HCT116 (cell line): ENCODE data around the gene TCF23. TPM values are rescaled to one million over a fixed set of nuclear protein-coding genes. Genes with fewer than 3 reads are reported as not detected.

Source experiments
- ATAC-seq: fragments of 200-7000 bp; cut with Tn5 transposase; 2 replicates; pipeline ENCODE4 v1.9.1; 2020; ENCODE audit warnings: mild to moderate bottlenecking, moderate library complexity
- BruUV-seq: library from RNA; stranded (reverse); fragments of 400-500 nt; replicated peaks from 2 replicates; lab custom pipeline; 2021; lab: Mats Ljungman, UMichigan
- CTCF ChIA-PET: fragments of 300-600 bp; sonication (Branson Sonifier 250); formaldehyde crosslinking; loops from one replicate; lab custom pipeline; 2021; ENCODE audit warnings: antibody characterized with exemption; lab: Charles Lee
- POLR2A ChIA-PET: fragments of 300-600, 350-600 bp; sonication (Branson Sonifier 250); formaldehyde crosslinking; loops from one replicate; lab custom pipeline; 2021; ENCODE audit warnings: antibody characterized with exemption; lab: Charles Lee
- RAD21 ChIA-PET, 2 experiments: fragments of 300-600 bp; sonication (Branson Sonifier 250); formaldehyde crosslinking; loops; one replicate each; lab custom pipeline; 2023; ENCODE audit warnings: low total read pairs in 2 of 2; ENCODE audit not compliant: uncharacterized antibody in 2 of 2, unreplicated experiment in 2 of 2, low non-redundant PET in 1 of 2; lab: Charles Lee
- DNase-seq: peaks from one replicate; pipeline ENCODE4 v3.0.0-alpha.2; 2010; ENCODE audit warnings: low read depth, low spot score
- H2AFZ ChIP-seq: fragments of 200-600 bp; shearing (Covaris generic), sonication (generic); 2 replicates; pipeline ENCODE4 v1.6.1; 2017; ENCODE audit warnings: low read depth, mixed run types, mixed read lengths, antibody characterized with exemption, low read length; ENCODE audit not compliant: poor library complexity, severe bottlenecking
- H3K27ac ChIP-seq: 2 replicates; pipeline ENCODE4 v1.5.1; 2012; ENCODE audit warnings: low read depth, low read length
- H3K27me3 ChIP-seq: fragments of 200-600 bp; sonication (generic); 2 replicates; pipeline ENCODE4 v1.6.1; 2016; ENCODE audit warnings: mixed run types, low read length, mixed read lengths; ENCODE audit not compliant: insufficient read depth
- H3K36me3 ChIP-seq, 2 experiments: fragments of 200-500 bp in 1 of 2; fragments of 200-600 bp in 1 of 2; sonication (Bioruptor generic) in 1 of 2; sonication (generic) in 1 of 2; 2 replicates each; pipeline versions ENCODE4 v1.5.1 to v1.6.1; 2014 to 2016; ENCODE audit warnings: low read length in 2 of 2, inconsistent platforms in 1 of 2, mixed read lengths in 1 of 2, mixed run types in 1 of 2; ENCODE audit not compliant: insufficient read depth in 2 of 2, control insufficient read depth in 1 of 2
- H3K4me1 ChIP-seq, 2 experiments: fragments of 200-600 bp in 1 of 2; sonication (generic) in 1 of 2; 2 replicates each; pipeline versions ENCODE4 v1.5.1 to v1.6.1; 2012 to 2017; ENCODE audit warnings: low read length in 2 of 2, inconsistent platforms in 1 of 2, mild to moderate bottlenecking in 1 of 2, mixed read lengths in 1 of 2, mixed run types in 1 of 2, moderate library complexity in 1 of 2; ENCODE audit not compliant: insufficient read depth in 2 of 2, control insufficient read depth in 1 of 2
- H3K4me2 ChIP-seq: fragments of 200-600 bp; sonication (generic); 2 replicates; pipeline ENCODE4 v1.6.1; 2017; ENCODE audit warnings: mixed run types, low read length, mixed read lengths
- H3K4me3 ChIP-seq, 2 experiments: fragments of 200-600 bp in 1 of 2; sonication (generic) in 1 of 2; replicated peaks in 1 of 2; 2 replicates each; pipeline ENCODE4 v1.5.1; 2011 to 2016; ENCODE audit warnings: low read length in 2 of 2, control low read depth in 1 of 2, low read depth in 1 of 2, mild to moderate bottlenecking in 1 of 2, mixed read lengths in 1 of 2, mixed run types in 1 of 2
- H3K79me2 ChIP-seq: fragments of 200-600 bp; sonication (generic); 2 replicates; pipeline ENCODE4 v1.6.1; 2017; ENCODE audit warnings: mild to moderate bottlenecking, mixed run types, low read length, moderate library complexity, mixed read lengths; ENCODE audit not compliant: insufficient read depth
- H3K9ac ChIP-seq: fragments of 200-600 bp; sonication (generic); 2 replicates; pipeline ENCODE4 v1.6.1; 2016; ENCODE audit warnings: low read length, mixed read lengths
- H3K9me2 ChIP-seq: fragments of 200-600 bp; sonication (generic), shearing (Covaris generic); 2 replicates; pipeline ENCODE4 v1.6.1; 2017; ENCODE audit warnings: mixed run types, mild to moderate bottlenecking, moderate library complexity; ENCODE audit not compliant: insufficient read depth
- H3K9me3 ChIP-seq, 2 experiments: fragments of 200-500 bp in 1 of 2; fragments of 200-600 bp in 1 of 2; sonication (Bioruptor generic) in 1 of 2; sonication (generic) in 1 of 2; 2 replicates each; pipeline ENCODE4 v1.6.1; 2014 to 2017; ENCODE audit warnings: low read length in 2 of 2, mixed read lengths in 2 of 2, inconsistent platforms in 1 of 2, low read depth in 1 of 2, mild to moderate bottlenecking in 1 of 2, mixed run types in 1 of 2, moderate library complexity in 1 of 2; ENCODE audit not compliant: control insufficient read depth in 1 of 2, insufficient read depth in 1 of 2
- H4K20me1 ChIP-seq: fragments of 200-600 bp; sonication (generic), shearing (Covaris generic); 2 replicates; pipeline ENCODE4 v1.6.1; 2017; ENCODE audit warnings: mixed run types, mild to moderate bottlenecking, moderate library complexity; ENCODE audit not compliant: insufficient read depth
- ATF3 ChIP-seq: IDR thresholded peaks from 2 replicates; pipeline ENCODE4 v1.6.1; 2012
- CEBPB ChIP-seq: IDR thresholded peaks from 2 replicates; pipeline ENCODE4 v1.6.1; 2012; ENCODE audit warnings: low read depth
- ELF1 ChIP-seq: IDR thresholded peaks from 2 replicates; pipeline ENCODE4 v1.6.1; 2012; ENCODE audit warnings: low read depth, borderline replicate concordance
- EZH2 ChIP-seq: fragments of 200-600 bp; sonication (generic); IDR thresholded peaks from 2 replicates; pipeline ENCODE4 v1.6.1; 2017; ENCODE audit warnings: antibody characterized with exemption, mixed run types
- FOSL1 ChIP-seq: IDR thresholded peaks from 2 replicates; pipeline ENCODE4 v1.6.1; 2012; ENCODE audit warnings: low read depth
- JUND ChIP-seq: IDR thresholded peaks from 2 replicates; pipeline ENCODE4 v1.6.1; 2012
- MAX ChIP-seq: IDR thresholded peaks from 2 replicates; pipeline ENCODE4 v1.6.1; 2012
- POLR2AphosphoS5 ChIP-seq: IDR thresholded peaks from 2 replicates; pipeline ENCODE4 v1.6.1; 2011; ENCODE audit warnings: mild to moderate bottlenecking, low read depth, low read length, moderate library complexity
- RAD21 ChIP-seq: IDR thresholded peaks from 2 replicates; pipeline ENCODE4 v1.6.1; 2012; ENCODE audit warnings: low read depth, mild to moderate bottlenecking
- SIN3A ChIP-seq: IDR thresholded peaks from 2 replicates; pipeline ENCODE4 v1.6.1; 2012; ENCODE audit warnings: low read depth
- SP1 ChIP-seq: IDR thresholded peaks from 2 replicates; pipeline ENCODE4 v1.6.1; 2012; ENCODE audit warnings: low read depth
- SRF ChIP-seq: IDR thresholded peaks from 2 replicates; pipeline ENCODE4 v1.6.1; 2012; ENCODE audit warnings: low read depth
- TCF7L2 ChIP-seq: IDR thresholded peaks from 2 replicates; pipeline ENCODE4 v1.7.0; 2011; ENCODE audit warnings: borderline replicate concordance, inconsistent platforms; ENCODE audit not compliant: insufficient read depth, insufficient read length; ENCODE audit errors: extremely low read depth
- YY1 ChIP-seq: IDR thresholded peaks from 2 replicates; pipeline ENCODE4 v1.6.1; 2011; ENCODE audit warnings: low read length, low read depth, moderate library complexity, mild to moderate bottlenecking; ENCODE audit not compliant: insufficient replicate concordance; ENCODE audit errors: extremely low read depth
- ZBTB33 ChIP-seq: IDR thresholded peaks from 2 replicates; pipeline ENCODE4 v1.6.1; 2011; ENCODE audit warnings: mild to moderate bottlenecking, low read length, moderate library complexity; ENCODE audit not compliant: insufficient replicate concordance; ENCODE audit errors: extremely low read depth
- ZFX ChIP-seq: fragments of 450-650 bp; IDR thresholded peaks from 2 replicates; pipeline ENCODE4 v1.6.1; 2017
- ZNF274 ChIP-seq: fragments of 200-500 bp; sonication (Bioruptor generic); IDR thresholded peaks from 2 replicates; pipeline ENCODE4 v1.6.1; 2014; ENCODE audit warnings: mild to moderate bottlenecking, low read depth, low read length, inconsistent platforms
- intact Hi-C: fragments of 100-400 bp; cut with micrococcal nuclease; formaldehyde crosslinking; loops from 2 replicates; pipeline ENCODE4 v1.10.0; 2022
- total RNA-seq: library from RNA; stranded (reverse); gene quantifications from one replicate; pipeline ENCODE4 v1.2.1, GENCODE V29; 2021; ENCODE audit not compliant: unreplicated experiment

TCF23 gene
- total RNA-seq, 1 experiment from 2014 or later, result not detected

GRCh38 chr2:27123302-27124150 lies 25.3 kb upstream of the TCF23 start, which contains the start of gene ABHD1:
Gene ABHD1 (plus strand): TSS chr2:27123815. CDS start chr2:27123949, 134 bp downstream.
- Histone ChIP-seq H3K4me3 (no peak within 1 kb of the TSS), H3K9ac (no peak within 1 kb of the TSS), H3K4me1 (peaks cover 0 to 7% of the 10 kb centered on the region in 2 experiments; a peak in 2 of 4 replicates), H3K9me2 (no peaks in the 10 kb centered on the region), H4K20me1 (no peaks in the 10 kb centered on the region), H3K36me3 (no peaks in the 10 kb centered on the region), H3K9me3 (no peaks in the 10 kb centered on the region), H3K27ac (no peak within 1 kb of the TSS), H2AFZ (no peak within 1 kb of the TSS), H3K27me3 (no peaks in the 10 kb centered on the region), H3K4me2 (no peak within 1 kb of the TSS), H3K79me2 (no peaks in the 10 kb centered on the region)
- ChIA-PET CTCF (no interaction called here), RAD21 (no interaction called here), POLR2A (no interaction called here)
- DNase-seq, result no peak
- TF ChIP-seq ZNF274, result no peak
- TF ChIP-seq ZBTB33, result no peak
- no peak for TF ChIP-seq FOSL1
- no peak for TF ChIP-seq SRF
- no peak for TF ChIP-seq JUND
- TF ChIP-seq SP1, result no peak
- TF ChIP-seq SIN3A, result no peak
- no peak for TF ChIP-seq POLR2AphosphoS5
- no peak for TF ChIP-seq EZH2
- TF ChIP-seq YY1, result no peak
- no peak for TF ChIP-seq ZFX
- TF ChIP-seq ELF1, result no peak
- TF ChIP-seq CEBPB, result no peak
- no peak for TF ChIP-seq TCF7L2
- no peak for TF ChIP-seq RAD21
- TF ChIP-seq ATF3, result no peak
- TF ChIP-seq MAX, result no peak
- BruUV-seq, result no TSS peak
- ATAC-seq, result no peak
- intact Hi-C loops, result no loop called here
